Activated CD8-positive, alpha-beta memory T cell treated with anti-CD3 and anti-CD28 coated beads, Interleukin-2, amount 50 U/mL, for 4 hours (primary cell): ENCODE measurements around the gene DCXR.
A peak's percentile ranks its signal among the peaks of the same experiment; 100 is the strongest.
"Not testable (repeated sequence)": the region's sequence is repeated elsewhere in the genome, so short reads cannot be mapped to it uniquely, and the experiment has no call there.

Experiments used
- DNase-seq: peaks from one replicate; pipeline ENCODE4 v3.0.0-alpha.2; 2020

DCXR gene

GRCh38 chr17:82054351-82055022 is 17.0 kb upstream of the DCXR start:
- no peak for DNase-seq

GRCh38 chr17:82053556-82054263 is 16.2 kb upstream of the DCXR start:
- no peak for DNase-seq

- DNase-seq, result no peak
Observed at GRCh38 chr17:82053130-82053529, 15.6 kb upstream of the DCXR start.

- DNase-seq, result no peak
Observed at GRCh38 chr17:82052638-82053059, 15.2 kb upstream of the DCXR start.

GRCh38 chr17:82051776-82052637 is 14.5 kb upstream of the DCXR start, which contains the start of the genes GPS1 and RFNG:
GPS1 (plus strand) TSS chr17:82051898; CDS start chr17:82051932, 34 bp downstream.
RFNG (minus strand) TSS chr17:82051811; CDS start chr17:82051766, 45 bp downstream.
- DNase-seq, result peak; percentile 86

- peak; percentile 17 for DNase-seq
Observed at GRCh38 chr17:82050761-82051641, 13.5 kb upstream of the DCXR start.

- DNase-seq, result no peak
Observed at GRCh38 chr17:82050152-82050760, 12.8 kb upstream of the DCXR start.

- no peak for DNase-seq
Observed at GRCh38 chr17:82049521-82049971, 12.0 kb upstream of the DCXR start.

- no peak for DNase-seq
Observed at GRCh38 chr17:82049106-82049505, 11.6 kb upstream of the DCXR start.

GRCh38 chr17:82048571-82048971 is 11.1 kb upstream of the DCXR start:
- DNase-seq, result no peak

- DNase-seq, result no peak
Observed at GRCh38 chr17:82047914-82048570, 10.5 kb upstream of the DCXR start.

GRCh38 chr17:82047379-82047778 is 9.9 kb upstream of the DCXR start:
- DNase-seq, result no peak

GRCh38 chr17:82046903-82047302 is 9.4 kb upstream of the DCXR start:
- no peak for DNase-seq

- no peak for DNase-seq
Observed at GRCh38 chr17:82045936-82046484, 8.5 kb upstream of the DCXR start.

- no peak for DNase-seq
Observed at GRCh38 chr17:82043507-82043906, 6.0 kb upstream of the DCXR start.

GRCh38 chr17:82042649-82043048 is 5.2 kb upstream of the DCXR start:
- no peak for DNase-seq

- no peak for DNase-seq
Observed at GRCh38 chr17:82041144-82041814, 3.8 kb upstream of the DCXR start.

- DNase-seq, result no peak
Observed at GRCh38 chr17:82039695-82040299, 2.3 kb upstream of the DCXR start.

- DNase-seq, result not testable (repeated sequence)
Observed at GRCh38 chr17:82038796-82039409, 1.4 kb upstream of the DCXR start.

GRCh38 chr17:82037889-82038195 is 345 bp upstream of the DCXR start:
- DNase-seq, result no peak
